A549 (cell line): ENCODE measurements around the gene PRR23A. TPM values are rescaled to one million over a fixed set of nuclear protein-coding genes. Genes with fewer than 3 reads are reported as not detected.
A peak's percentile ranks its signal among the peaks of the same experiment; 100 is the strongest.
"Not testable (repeated sequence)": the region's sequence is repeated elsewhere in the genome, so short reads cannot be mapped to it uniquely, and the experiment has no call there.

Experiments used
- ATAC-seq, 2 experiments: fragments of 200-7000 bp in 1 of 2; fragments of >200 bp in 1 of 2; cut with Nextera tagmentation in 1 of 2; cut with Tn5 transposase in 1 of 2; 3 replicates each; pipeline versions ENCODE4 v1.8.0 to v1.9.1; 2018 to 2020; ENCODE audit warnings: mild to moderate bottlenecking in 1 of 2, moderate library complexity in 1 of 2
- CTCF ChIA-PET: fragments of 300-600 bp; sonication (Branson Sonifier 250); formaldehyde crosslinking; extraction: SDS; loops from one replicate; lab custom pipeline; 2021; ENCODE audit warnings: antibody characterized with exemption, inconsistent platforms; lab: Yijun Ruan, JAX
- POLR2A ChIA-PET: fragments of 350-600 bp; formaldehyde crosslinking; extraction: SDS; loops from one replicate; lab custom pipeline; 2021; ENCODE audit warnings: antibody characterized with exemption, inconsistent platforms; lab: Yijun Ruan, JAX
- DNase-seq, 2 experiments: peaks; one replicate each; pipeline versions ENCODE4 v3.0.0 to v3.0.0-alpha.2; 2011 to 2016; ENCODE audit warnings: low read depth in 1 of 2, low spot score in 1 of 2
- FAIRE-seq: peaks from 2 replicates; lab custom pipeline; 2011; peaks lifted over from hg19 to GRCh38; lab: Jason Lieb, UNC
- H3K27ac ChIP-seq, 2 experiments: fragments of >200 bp; sonication (Bioruptor Twin); formaldehyde crosslinking; 3 replicates each; pipeline ENCODE4 v1.5.1; 2016 to 2017
- H3K4me1 ChIP-seq: fragments of >200 bp; sonication (Bioruptor Twin); formaldehyde crosslinking; 3 replicates; pipeline ENCODE4 v1.6.1; 2016
- H3K4me2 ChIP-seq: fragments of >200 bp; sonication (Bioruptor Twin); formaldehyde crosslinking; 3 replicates; pipeline ENCODE4 v1.6.1; 2016
- H3K4me3 ChIP-seq: fragments of >200 bp; sonication (Bioruptor Twin); formaldehyde crosslinking; 3 replicates; pipeline ENCODE4 v1.5.1; 2016
- H3K9me3 ChIP-seq: fragments of >200 bp; sonication (Bioruptor Twin); formaldehyde crosslinking; 3 replicates; pipeline ENCODE4 v1.6.1; 2016
- CHD2 ChIP-seq: fragments of 150-350 bp; IDR thresholded peaks from 2 replicates; pipeline ENCODE4 v1.6.1; 2014; ENCODE audit warnings: low read length; ENCODE audit not compliant: partially characterized antibody
- EHMT2 ChIP-seq: fragments of 200-600 bp; sonication (generic); IDR thresholded peaks from 2 replicates; pipeline ENCODE4 v1.6.1; 2016; ENCODE audit warnings: antibody characterized with exemption, low read depth, mild to moderate bottlenecking, moderate library complexity
- FOXS1 ChIP-seq: fragments of 250-450 bp; sonication (Bioruptor Pico); IDR thresholded peaks from 2 replicates; pipeline ENCODE4 v1.5.0; 2020; ENCODE audit warnings: mild to moderate bottlenecking, moderate library complexity
- HOXA7 ChIP-seq: fragments of 250-450 bp; sonication (Bioruptor Pico); IDR thresholded peaks from 2 replicates; pipeline ENCODE4 v1.5.0; 2020; ENCODE audit warnings: mild to moderate bottlenecking, moderate library complexity
- HOXB5 ChIP-seq: fragments of 250-450 bp; sonication (Bioruptor Pico); IDR thresholded peaks from 2 replicates; pipeline ENCODE4 v1.5.0; 2020; ENCODE audit warnings: mild to moderate bottlenecking, moderate library complexity
- JUN ChIP-seq, 2 experiments: fragments of >200 bp; sonication (Bioruptor Twin); formaldehyde crosslinking; IDR thresholded peaks; 2 replicates in 1 of 2; 3 replicates in 1 of 2; pipeline ENCODE4 v1.6.1; 2016 to 2017
- JUNB ChIP-seq: fragments of >200 bp; sonication (Bioruptor Twin); formaldehyde crosslinking; IDR thresholded peaks from 2 replicates; pipeline ENCODE4 v1.6.1; 2016
- KDM5A ChIP-seq: fragments of 200-600 bp; sonication (generic); IDR thresholded peaks from 2 replicates; pipeline ENCODE4 v1.6.1; 2016; ENCODE audit warnings: antibody characterized with exemption, mild to moderate bottlenecking
- MAFK ChIP-seq: fragments of 450-650 bp; IDR thresholded peaks from 2 replicates; pipeline ENCODE4 v1.6.1; 2014; ENCODE audit not compliant: partially characterized antibody
- NPAS2 ChIP-seq: fragments of 250-450 bp; sonication (Bioruptor Pico); IDR thresholded peaks from 2 replicates; pipeline ENCODE4 v1.8.0; 2022; ENCODE audit warnings: mild to moderate bottlenecking, moderate library complexity, borderline replicate concordance
- POLR2AphosphoS2 ChIP-seq: conservative IDR thresholded peaks from 2 replicates; pipeline ENCODE4 v1.6.1; 2012; ENCODE audit warnings: low read length, improper control_type of control experiment, inconsistent platforms
- RNF2 ChIP-seq: fragments of 200-600 bp; sonication (generic); IDR thresholded peaks from 2 replicates; pipeline ENCODE4 v1.6.1; 2016; ENCODE audit warnings: low read depth, mild to moderate bottlenecking, antibody characterized with exemption, moderate library complexity, borderline replicate concordance
- SMC3 ChIP-seq: fragments of >200 bp; sonication (Bioruptor Twin); formaldehyde crosslinking; IDR thresholded peaks from 3 replicates; pipeline ENCODE4 v1.6.1; 2018; ENCODE audit warnings: inconsistent platforms
- TFCP2L1 ChIP-seq: fragments of 250-450 bp; sonication (Bioruptor Pico); IDR thresholded peaks from 2 replicates; pipeline ENCODE4 v1.5.0; 2021; ENCODE audit warnings: mild to moderate bottlenecking
- WGBS: methylation state at CpG from one replicate; pipeline ENCODE4 v1.1.6; 2017; ENCODE audit errors: missing lambda C conversion rate; 5-methylcytosine and 5-hydroxymethylcytosine counted together
- polyA plus RNA-seq, 4 experiments: library from polyadenylated mRNA; depleted of rRNA in 3 of 4; stranded (reverse); fragments of >200 nt; fragmentation: RNase III in 1 of 4; extraction: RNeasy Plus Mini Kit Qiagen cat#74134 plus additional on column Dnase treatment in 1 of 4; gene quantifications; 2 replicates in 3 of 4; 3 replicates in 1 of 4; pipeline ENCODE4 v1.2.3, GENCODE V29; 2011 to 2017
- TF ChIP-seq, protein P1 (sequence below): fragments of 250-450 bp; sonication (Bioruptor Pico); IDR thresholded peaks from 2 replicates; pipeline ENCODE4 v1.5.0; 2020; ENCODE audit warnings: low read depth, mild to moderate bottlenecking, moderate library complexity
- TF ChIP-seq, protein P2 (sequence below): IDR thresholded peaks from 2 replicates; pipeline ENCODE4 v1.6.1; 2012
- TF ChIP-seq, protein P3 (sequence below): fragments of >200 bp; sonication (Bioruptor Twin); formaldehyde crosslinking; IDR thresholded peaks from 3 replicates; pipeline ENCODE4 v1.6.1; 2016
- TF ChIP-seq, protein P4 (sequence below): IDR thresholded peaks from 2 replicates; pipeline ENCODE4 v1.6.1; 2012
- TF ChIP-seq, protein P5 (sequence below): fragments of 250-450 bp; sonication (Bioruptor Pico); IDR thresholded peaks from 2 replicates; pipeline ENCODE4 v1.5.0; 2021; ENCODE audit warnings: mild to moderate bottlenecking, moderate library complexity, borderline replicate concordance

The PRR23A gene
- polyA plus RNA-seq, 2 of the 4 experiments (the other 2 are of a cell fraction): not detected

DNA sequence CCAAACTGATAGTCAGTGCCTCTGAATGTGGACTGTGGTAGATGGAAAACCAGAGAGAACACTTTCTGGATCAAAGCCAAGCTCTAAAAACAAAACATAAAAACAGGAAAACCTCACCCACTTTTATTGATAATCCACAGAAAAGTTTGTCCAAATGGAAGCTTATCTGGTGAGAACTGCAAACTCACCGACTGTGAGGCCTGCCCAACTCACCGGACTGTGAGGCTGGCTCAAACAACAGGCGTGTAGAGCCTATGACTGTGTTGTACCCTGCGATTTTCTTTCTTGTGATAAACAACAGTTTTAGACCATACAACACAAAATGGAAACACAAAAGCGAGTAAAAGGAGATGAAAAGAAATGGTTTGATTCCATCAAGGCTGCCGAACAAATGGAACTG, 31.4 kb upstream of the PRR23A start:
- Histone ChIP-seq H3K4me3 (no peak overlapping the region), H3K27ac (no peak overlapping the region), H3K4me1 (no peaks in the 10 kb centered on the region), H3K9me3 (no peaks in the 10 kb centered on the region), H3K4me2 (no peak overlapping the region)
- ChIA-PET POLR2A (no interaction called here), CTCF (no interaction called here)
- TF ChIP-seq, protein P1, sequence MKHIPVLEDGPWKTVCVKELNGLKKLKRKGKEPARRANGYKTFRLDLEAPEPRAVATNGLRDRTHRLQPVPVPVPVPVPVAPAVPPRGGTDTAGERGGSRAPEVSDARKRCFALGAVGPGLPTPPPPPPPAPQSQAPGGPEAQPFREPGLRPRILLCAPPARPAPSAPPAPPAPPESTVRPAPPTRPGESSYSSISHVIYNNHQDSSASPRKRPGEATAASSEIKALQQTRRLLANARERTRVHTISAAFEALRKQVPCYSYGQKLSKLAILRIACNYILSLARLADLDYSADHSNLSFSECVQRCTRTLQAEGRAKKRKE (CRISPR knock-in tag): no peak
- TF ChIP-seq NPAS2 (CRISPR knock-in tag) (no peak), HOXA7 (CRISPR knock-in tag) (no peak), EHMT2 (no peak), KDM5A (no peak), JUNB (no peak), TFCP2L1 (CRISPR knock-in tag) (no peak), FOXS1 (CRISPR knock-in tag) (no peak), HOXB5 (CRISPR knock-in tag) (no peak), POLR2AphosphoS2 (no peak), JUN (IDR thresholded peaks at IDR 0.05) (no peak), CHD2 (no peak), RNF2 (no peak), SMC3 (no peak)
- TF ChIP-seq, protein P2, sequence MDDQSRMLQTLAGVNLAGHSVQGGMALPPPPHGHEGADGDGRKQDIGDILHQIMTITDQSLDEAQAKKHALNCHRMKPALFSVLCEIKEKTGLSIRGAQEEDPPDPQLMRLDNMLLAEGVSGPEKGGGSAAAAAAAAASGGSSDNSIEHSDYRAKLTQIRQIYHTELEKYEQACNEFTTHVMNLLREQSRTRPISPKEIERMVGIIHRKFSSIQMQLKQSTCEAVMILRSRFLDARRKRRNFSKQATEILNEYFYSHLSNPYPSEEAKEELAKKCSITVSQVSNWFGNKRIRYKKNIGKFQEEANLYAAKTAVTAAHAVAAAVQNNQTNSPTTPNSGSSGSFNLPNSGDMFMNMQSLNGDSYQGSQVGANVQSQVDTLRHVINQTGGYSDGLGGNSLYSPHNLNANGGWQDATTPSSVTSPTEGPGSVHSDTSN: no peak
- TF ChIP-seq, protein P3, sequence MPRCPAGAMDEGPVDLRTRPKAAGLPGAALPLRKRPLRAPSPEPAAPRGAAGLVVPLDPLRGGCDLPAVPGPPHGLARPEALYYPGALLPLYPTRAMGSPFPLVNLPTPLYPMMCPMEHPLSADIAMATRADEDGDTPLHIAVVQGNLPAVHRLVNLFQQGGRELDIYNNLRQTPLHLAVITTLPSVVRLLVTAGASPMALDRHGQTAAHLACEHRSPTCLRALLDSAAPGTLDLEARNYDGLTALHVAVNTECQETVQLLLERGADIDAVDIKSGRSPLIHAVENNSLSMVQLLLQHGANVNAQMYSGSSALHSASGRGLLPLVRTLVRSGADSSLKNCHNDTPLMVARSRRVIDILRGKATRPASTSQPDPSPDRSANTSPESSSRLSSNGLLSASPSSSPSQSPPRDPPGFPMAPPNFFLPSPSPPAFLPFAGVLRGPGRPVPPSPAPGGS: no peak
- TF ChIP-seq, all 56 proteins: peak for 0
- no peak for DNase-seq
- ATAC-seq: no peak
- 43% methylated on average over 6 of the region's 6 CpGs for WGBS
- no peak for FAIRE-seq

DNA sequence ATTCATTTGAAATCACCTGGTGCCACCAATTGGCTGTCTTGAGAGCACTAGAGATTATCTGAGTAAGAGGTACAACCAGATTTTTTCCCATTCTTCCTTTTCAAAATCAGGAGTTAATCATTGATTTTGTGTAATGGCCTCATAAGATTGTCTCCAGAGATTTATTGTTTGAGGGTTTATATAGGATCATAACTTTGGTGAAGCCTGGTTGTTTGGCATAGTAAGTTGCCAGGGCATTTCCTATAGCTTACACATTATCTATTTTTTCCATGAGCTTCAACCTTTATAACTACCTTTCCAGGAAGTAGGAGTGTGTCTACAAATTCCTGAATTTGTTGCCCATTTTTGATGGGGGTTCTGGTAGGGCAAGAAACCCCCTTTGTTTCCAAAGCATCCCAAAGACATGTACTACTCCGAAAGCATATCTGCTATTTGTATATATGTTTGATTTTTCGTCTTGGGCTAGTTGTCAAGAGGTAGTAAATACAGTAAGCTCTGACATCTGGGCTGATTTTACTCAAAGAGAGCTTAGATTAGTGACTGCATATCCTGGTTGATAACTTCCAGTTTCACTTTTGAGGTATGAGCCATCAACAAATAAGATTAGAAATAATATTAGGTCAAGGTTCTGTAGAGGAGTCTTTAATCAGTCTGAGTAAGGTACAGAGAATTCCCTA, 26.4 kb upstream of the PRR23A start:
- DNase-seq (no peak), FAIRE-seq (no peak), ATAC-seq (no peak)
- Histone ChIP-seq H3K4me3 (no peak overlapping the region), H3K4me2 (no peak overlapping the region), H3K4me1 (no peaks in the 10 kb centered on the region), H3K9me3 (0 out of 3 replicates have a peak, but pooled peaks cover 7% of the 10 kb centered on the region), H3K27ac (no peak overlapping the region)
- TF ChIP-seq, protein P4, sequence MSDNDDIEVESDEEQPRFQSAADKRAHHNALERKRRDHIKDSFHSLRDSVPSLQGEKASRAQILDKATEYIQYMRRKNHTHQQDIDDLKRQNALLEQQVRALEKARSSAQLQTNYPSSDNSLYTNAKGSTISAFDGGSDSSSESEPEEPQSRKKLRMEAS: no peak
- POLR2A ChIA-PET: no interaction called here
- CTCF ChIA-PET: interaction anchor here (0.6 kb wide), 1 partner anchor 1863 kb away, joined by 3 read pairs; no protein-coding TSS in a partner anchor
- WGBS: 21% methylated on average over 2 of the region's 2 CpGs

DNA sequence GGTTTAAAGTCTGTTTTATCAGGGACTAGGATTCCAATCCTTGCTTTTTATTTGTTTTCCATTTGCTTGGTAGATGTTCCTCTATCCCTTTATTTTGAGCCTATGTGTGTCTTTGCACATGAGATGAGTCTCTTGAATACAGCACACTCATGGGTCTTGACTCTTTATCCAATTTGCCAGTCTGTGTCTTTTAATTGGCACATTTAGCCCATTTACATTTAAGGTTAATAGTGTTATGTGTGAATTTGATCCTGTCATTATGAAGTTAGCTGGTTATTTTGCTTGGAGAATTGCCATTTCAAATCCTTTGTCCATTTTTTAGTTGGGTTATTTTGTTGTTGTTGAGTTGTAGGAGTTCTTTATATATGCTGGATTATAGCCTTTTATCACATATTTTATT, 24.5 kb upstream of the PRR23A start:
- FAIRE-seq, POLR2A ChIA-PET, ATAC-seq, H3K4me1 ChIP-seq, H3K4me2 ChIP-seq, CTCF ChIA-PET, H3K27ac ChIP-seq, H3K9me3 ChIP-seq, H3K4me3 ChIP-seq, DNase-seq: not testable (repeated sequence)

DNA sequence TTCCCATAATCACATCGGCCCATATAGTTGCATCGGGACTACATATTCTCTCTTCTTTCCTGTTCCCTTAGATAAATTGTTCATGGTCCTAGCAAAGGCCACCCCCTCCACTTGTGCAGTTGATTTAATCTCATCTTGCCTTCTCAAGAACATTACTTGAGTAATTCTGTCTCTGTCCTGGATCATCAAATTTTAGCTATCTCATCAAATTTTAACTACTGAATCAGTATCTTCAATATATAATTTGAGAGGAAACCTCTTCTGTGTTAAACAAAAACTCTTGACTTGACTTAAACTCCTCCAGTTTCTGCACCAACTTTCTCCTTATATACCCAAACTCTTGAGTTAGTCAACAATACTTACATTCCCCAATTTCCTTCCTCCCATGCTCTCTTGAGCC, 18.9 kb upstream of the PRR23A start:
- no peak for ATAC-seq
- POLR2A ChIA-PET: no interaction called here

More for the DNA sequence above, 18.9 kb upstream of the PRR23A start:
- Histone ChIP-seq H3K27ac (no peak overlapping the region), H3K4me1 (no peaks in the 10 kb centered on the region), H3K9me3 (no peaks in the 10 kb centered on the region), H3K4me3 (no peak overlapping the region), H3K4me2 (no peak overlapping the region)
- DNase-seq: no peak
- 42% methylated on average over 2 of the region's 2 CpGs for WGBS
- CTCF ChIA-PET: no interaction called here
- TF ChIP-seq, protein P5, sequence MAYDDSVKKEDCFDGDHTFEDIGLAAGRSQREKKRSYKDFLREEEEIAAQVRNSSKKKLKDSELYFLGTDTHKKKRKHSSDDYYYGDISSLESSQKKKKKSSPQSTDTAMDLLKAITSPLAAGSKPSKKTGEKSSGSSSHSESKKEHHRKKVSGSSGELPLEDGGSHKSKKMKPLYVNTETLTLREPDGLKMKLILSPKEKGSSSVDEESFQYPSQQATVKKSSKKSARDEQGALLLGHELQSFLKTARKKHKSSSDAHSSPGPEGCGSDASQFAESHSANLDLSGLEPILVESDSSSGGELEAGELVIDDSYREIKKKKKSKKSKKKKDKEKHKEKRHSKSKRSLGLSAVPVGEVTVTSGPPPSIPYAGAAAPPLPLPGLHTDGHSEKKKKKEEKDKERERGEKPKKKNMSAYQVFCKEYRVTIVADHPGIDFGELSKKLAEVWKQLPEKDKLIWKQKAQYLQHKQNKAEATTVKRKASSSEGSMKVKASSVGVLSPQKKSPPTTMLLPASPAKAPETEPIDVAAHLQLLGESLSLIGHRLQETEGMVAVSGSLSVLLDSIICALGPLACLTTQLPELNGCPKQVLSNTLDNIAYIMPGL: no peak
- peak; percentile 52 for TF ChIP-seq MAFK
- TF ChIP-seq, all 56 proteins: peak for 1
- no peak for FAIRE-seq
